Smooth muscle cell (in vitro differentiated cells): ENCODE measurements around the gene ANXA11. TPM values are rescaled to one million over a fixed set of nuclear protein-coding genes. Genes with fewer than 3 reads are reported as not detected.

Source experiments
- DNase-seq: peaks from one replicate; lab custom pipeline; 2025; ENCODE audit not compliant: unreplicated experiment; lab: John Stamatoyannopoulos, UW
- H2AFZ ChIP-seq: fragments of 200-600 bp; sonication (generic); 2 replicates; pipeline ENCODE4 v1.6.0; 2016; ENCODE audit warnings: antibody characterized with exemption, low read depth, mild to moderate bottlenecking
- H3F3A ChIP-seq: fragments of 200-600 bp; sonication (generic); 2 replicates; pipeline ENCODE4 v1.6.0; 2017; ENCODE audit warnings: antibody characterized with exemption, low read depth
- H3K27ac ChIP-seq: fragments of 200-600 bp; sonication (generic); 2 replicates; pipeline ENCODE4 v1.5.1; 2016; ENCODE audit warnings: low read depth, mild to moderate bottlenecking
- H3K27me3 ChIP-seq: fragments of 200-600 bp; sonication (generic); 2 replicates; pipeline ENCODE4 v1.6.1; 2016; ENCODE audit warnings: low read depth, mild to moderate bottlenecking
- H3K36me3 ChIP-seq: fragments of 200-600 bp; sonication (generic); 2 replicates; pipeline ENCODE4 v1.5.1; 2016; ENCODE audit warnings: low read depth
- H3K4me1 ChIP-seq: fragments of 200-600 bp; sonication (generic); 2 replicates; pipeline ENCODE4 v1.5.1; 2016; ENCODE audit warnings: low read depth
- H3K4me2 ChIP-seq: fragments of 200-600 bp; sonication (generic); 2 replicates; pipeline ENCODE4 v1.6.0; 2016; ENCODE audit warnings: mild to moderate bottlenecking
- H3K4me3 ChIP-seq: fragments of 200-600 bp; sonication (generic); 2 replicates; pipeline ENCODE4 v1.5.1; 2016; ENCODE audit warnings: mild to moderate bottlenecking
- H3K79me2 ChIP-seq: fragments of 200-600 bp; sonication (generic); 2 replicates; pipeline ENCODE4 v1.6.0; 2016; ENCODE audit warnings: low read depth, mild to moderate bottlenecking
- H3K9ac ChIP-seq: fragments of 200-600 bp; sonication (generic); 2 replicates; pipeline ENCODE4 v1.6.0; 2016; ENCODE audit warnings: low read depth
- H3K9me3 ChIP-seq: fragments of 200-600 bp; sonication (generic); replicated peaks from 2 replicates; pipeline ENCODE4 v1.5.1; 2016; ENCODE audit warnings: low read depth
- H4K20me1 ChIP-seq: fragments of 200-600 bp; sonication (generic); 2 replicates; pipeline ENCODE4 v1.6.0; 2016; ENCODE audit warnings: low read depth
- WGBS: methylation state at CpG from one replicate; pipeline ENCODE4 v1.1.7; 2016; ENCODE audit warnings: low lambda C conversion rate; 5-methylcytosine and 5-hydroxymethylcytosine counted together
- polyA plus RNA-seq: library from polyadenylated mRNA; unstranded; fragments of >200 nt; fragmentation: Nextera tagmentation; extraction: Ambion mirVana; gene quantifications from 2 replicates; pipeline ENCODE4 v1.2.1, GENCODE V29; 2016
- total RNA-seq: library from RNA; depleted of rRNA; stranded (reverse); fragments of >200 nt; gene quantifications from 2 replicates; pipeline ENCODE4 v1.2.3, GENCODE V29; 2014
- TF ChIP-seq, protein P1 (sequence below): fragments of 200-600 bp; sonication (generic); IDR thresholded peaks from 2 replicates; pipeline ENCODE4 v1.5.1; 2017; ENCODE audit warnings: borderline replicate concordance, mild to moderate bottlenecking, antibody characterized with exemption; ENCODE audit not compliant: insufficient read depth, poor library complexity, severe bottlenecking

Gene ANXA11
- total and polyA plus RNA-seq, 2 experiments from 2014 or later, result 36.6 to 93.4 TPM

GRCh38 chr10:80173466-80173865 lies 31.9 kb downstream of the ANXA11 start:
- no peaks in the 10 kb centered on the region for H3K9me3 ChIP-seq
- DNase-seq, result no peak
- no peak overlapping the region for H2AFZ ChIP-seq
- H3K9ac ChIP-seq, result no peak overlapping the region
- H3K4me2 ChIP-seq, result no peak overlapping the region
- WGBS, result 95% methylated on average over 6 of the region's 6 CpGs
- no peaks in the 10 kb centered on the region for H3K27me3 ChIP-seq
- H4K20me1 ChIP-seq, result peaks cover 97% of the 10 kb centered on the region
- TF ChIP-seq, protein P1, sequence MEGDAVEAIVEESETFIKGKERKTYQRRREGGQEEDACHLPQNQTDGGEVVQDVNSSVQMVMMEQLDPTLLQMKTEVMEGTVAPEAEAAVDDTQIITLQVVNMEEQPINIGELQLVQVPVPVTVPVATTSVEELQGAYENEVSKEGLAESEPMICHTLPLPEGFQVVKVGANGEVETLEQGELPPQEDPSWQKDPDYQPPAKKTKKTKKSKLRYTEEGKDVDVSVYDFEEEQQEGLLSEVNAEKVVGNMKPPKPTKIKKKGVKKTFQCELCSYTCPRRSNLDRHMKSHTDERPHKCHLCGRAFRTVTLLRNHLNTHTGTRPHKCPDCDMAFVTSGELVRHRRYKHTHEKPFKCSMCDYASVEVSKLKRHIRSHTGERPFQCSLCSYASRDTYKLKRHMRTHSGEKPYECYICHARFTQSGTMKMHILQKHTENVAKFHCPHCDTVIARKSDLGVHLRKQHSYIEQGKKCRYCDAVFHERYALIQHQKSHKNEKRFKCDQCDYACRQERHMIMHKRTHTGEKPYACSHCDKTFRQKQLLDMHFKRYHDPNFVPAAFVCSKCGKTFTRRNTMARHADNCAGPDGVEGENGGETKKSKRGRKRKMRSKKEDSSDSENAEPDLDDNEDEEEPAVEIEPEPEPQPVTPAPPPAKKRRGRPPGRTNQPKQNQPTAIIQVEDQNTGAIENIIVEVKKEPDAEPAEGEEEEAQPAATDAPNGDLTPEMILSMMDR, result no peak
- no peak overlapping the region for H3K4me3 ChIP-seq
- H3K36me3 ChIP-seq, result no peaks in the 10 kb centered on the region
- no peaks in the 10 kb centered on the region for H3F3A ChIP-seq
- no peaks in the 10 kb centered on the region for H3K4me1 ChIP-seq
- no peak overlapping the region for H3K27ac ChIP-seq
- H3K79me2 ChIP-seq, result peaks cover 22% of the 10 kb centered on the region

DNA sequence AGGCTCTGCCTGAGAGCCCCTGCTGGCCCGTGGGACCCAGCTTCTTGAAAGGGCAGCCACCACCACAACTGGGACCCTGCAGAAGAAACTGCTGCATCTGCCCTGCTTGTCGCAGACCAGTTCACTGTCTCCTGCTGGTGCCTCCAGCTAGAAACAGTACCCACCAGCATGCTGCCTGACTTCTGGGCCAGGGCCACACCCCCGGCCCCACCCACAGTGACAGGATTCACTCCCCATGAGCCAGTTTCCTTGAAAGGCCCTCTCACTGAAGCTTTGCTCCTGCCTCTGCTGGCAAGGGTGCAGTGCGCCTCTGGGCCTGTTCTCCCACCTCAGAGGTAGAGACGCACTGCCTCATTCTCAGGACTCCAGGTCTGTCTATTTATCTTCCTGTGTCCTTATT lies 32.4 kb downstream of the ANXA11 start:
- no peak overlapping the region for H3K4me2 ChIP-seq
- H3F3A ChIP-seq, result no peaks in the 10 kb centered on the region
- no peak overlapping the region for H2AFZ ChIP-seq
- TF ChIP-seq, protein P1, result no peak
- DNase-seq, result no peak
- H3K9ac ChIP-seq, result no peak overlapping the region
- peaks cover 97% of the 10 kb centered on the region for H4K20me1 ChIP-seq
- no peak overlapping the region for H3K27ac ChIP-seq
- no peaks in the 10 kb centered on the region for H3K9me3 ChIP-seq
- peaks cover 22% of the 10 kb centered on the region for H3K79me2 ChIP-seq
- H3K4me1 ChIP-seq, result no peaks in the 10 kb centered on the region
- H3K27me3 ChIP-seq, result no peaks in the 10 kb centered on the region
- no peak overlapping the region for H3K4me3 ChIP-seq
- no peaks in the 10 kb centered on the region for H3K36me3 ChIP-seq
- 81% methylated on average over 5 of the region's 5 CpGs for WGBS

DNA sequence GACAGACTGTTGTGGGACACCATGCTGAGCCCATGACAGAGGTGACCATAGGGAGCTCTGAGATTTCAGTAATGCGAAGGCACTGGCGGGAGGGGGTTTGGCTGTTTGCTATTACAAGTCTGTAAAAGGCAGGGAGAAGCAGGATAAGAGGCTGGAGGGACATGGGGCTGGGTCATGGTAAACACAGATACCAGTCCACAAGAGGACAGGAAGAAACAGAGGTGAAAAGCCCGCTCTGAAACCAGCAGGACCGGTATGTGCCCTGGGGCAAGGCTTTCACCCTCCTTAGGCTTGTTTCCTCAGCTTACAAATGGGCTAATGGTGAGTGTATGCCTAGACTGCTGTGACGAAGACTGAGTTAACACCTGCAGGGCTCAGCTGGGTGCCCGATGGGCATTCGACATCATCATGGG lies 34.1 kb downstream of the ANXA11 start:
- no peak overlapping the region for H2AFZ ChIP-seq
- TF ChIP-seq, protein P1, result no peak
- DNase-seq, result no peak
- H3K36me3 ChIP-seq, result no peaks in the 10 kb centered on the region
- no peak overlapping the region for H3K4me3 ChIP-seq
- WGBS, result 76% methylated on average over 7 of the region's 7 CpGs
- peaks cover 16% of the 10 kb centered on the region for H3K79me2 ChIP-seq
- H3F3A ChIP-seq, result no peaks in the 10 kb centered on the region
- no peaks in the 10 kb centered on the region for H3K27me3 ChIP-seq
- peaks cover 2% of the 10 kb centered on the region for H3K4me1 ChIP-seq
- H4K20me1 ChIP-seq, result peaks cover 86% of the 10 kb centered on the region
- no peak overlapping the region for H3K4me2 ChIP-seq
- H3K9ac ChIP-seq, result no peak overlapping the region
- H3K27ac ChIP-seq, result no peak overlapping the region
- no peaks in the 10 kb centered on the region for H3K9me3 ChIP-seq

- H3F3A ChIP-seq, result no peaks in the 10 kb centered on the region
- H3K27me3 ChIP-seq, result no peaks in the 10 kb centered on the region
- TF ChIP-seq, protein P1, result no peak
- H3K9me3 ChIP-seq, result no peaks in the 10 kb centered on the region
- H3K4me1 ChIP-seq, result peaks cover 6% of the 10 kb centered on the region
- H3K36me3 ChIP-seq, result no peaks in the 10 kb centered on the region
- WGBS, result 96% methylated on average over 10 of the region's 10 CpGs
- peaks cover 82% of the 10 kb centered on the region for H4K20me1 ChIP-seq
- no peak for DNase-seq
- H2AFZ ChIP-seq, result no peak overlapping the region
- no peak overlapping the region for H3K4me3 ChIP-seq
- H3K79me2 ChIP-seq, result peaks cover 11% of the 10 kb centered on the region
- H3K4me2 ChIP-seq, result no peak overlapping the region
- no peak overlapping the region for H3K27ac ChIP-seq
- H3K9ac ChIP-seq, result no peak overlapping the region
Observed at GRCh38 chr10:80170641-80171040, 34.7 kb downstream of the ANXA11 start.
